ENCODE results near the gene CNTNAP2.

CNTNAP2 gene

GRCh38 chr7:146804620-146805019 is 688.0 kb downstream of the CNTNAP2 start:
- no peak overlapping the region for H3K4me3 ChIP-seq
- no peak overlapping the region for H3K27ac ChIP-seq
- no peak overlapping the region for H3K9ac ChIP-seq
- no peak for TF ChIP-seq Cebpa-rat (IDR thresholded peaks at IDR 0.05)
- H3K27me3 ChIP-seq: no peaks in the 10 kb centered on the region
- H3K9me3 ChIP-seq: peaks cover 5% of the 10 kb centered on the region; the same call in 1 of the 2 replicates
- no peaks in the 10 kb centered on the region for H3K36me3 ChIP-seq
- no peaks in the 10 kb centered on the region for H4K20me1 ChIP-seq
- H3K4me1 ChIP-seq: no peaks in the 10 kb centered on the region
- no peak overlapping the region for H3K4me2 ChIP-seq

DNA sequence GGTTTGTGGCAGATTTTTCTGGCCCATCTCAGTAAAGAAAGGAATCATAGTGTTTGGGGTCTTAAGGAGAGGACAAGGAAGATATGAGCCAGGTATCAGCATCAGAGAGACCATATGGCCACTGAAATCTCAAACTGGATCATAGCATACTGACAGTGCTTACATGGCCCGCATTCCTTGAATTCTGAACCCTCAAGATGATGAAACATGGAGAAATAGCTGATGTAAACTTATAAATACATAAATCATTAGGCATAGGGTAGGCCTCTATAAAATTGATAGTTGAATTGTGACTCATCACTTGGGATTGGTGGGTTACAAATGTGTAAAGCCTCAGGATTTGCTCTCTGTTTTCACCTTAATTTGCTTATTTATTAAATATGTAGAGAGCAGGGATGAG is 688.5 kb downstream of the CNTNAP2 start:
- peaks cover 6% of the 10 kb centered on the region; the same call in 1 of the 2 replicates for H3K9me3 ChIP-seq
- H3K36me3 ChIP-seq: no peaks in the 10 kb centered on the region
- no peak overlapping the region for H3K4me3 ChIP-seq
- H4K20me1 ChIP-seq: no peaks in the 10 kb centered on the region
- H3K9ac ChIP-seq: no peak overlapping the region
- no peaks in the 10 kb centered on the region for H3K4me1 ChIP-seq
- H3K27ac ChIP-seq: no peak overlapping the region
- no peak overlapping the region for H3K4me2 ChIP-seq
- H3K27me3 ChIP-seq: no peaks in the 10 kb centered on the region
- TF ChIP-seq Cebpa-rat (IDR thresholded peaks at IDR 0.05): no peak

DNA sequence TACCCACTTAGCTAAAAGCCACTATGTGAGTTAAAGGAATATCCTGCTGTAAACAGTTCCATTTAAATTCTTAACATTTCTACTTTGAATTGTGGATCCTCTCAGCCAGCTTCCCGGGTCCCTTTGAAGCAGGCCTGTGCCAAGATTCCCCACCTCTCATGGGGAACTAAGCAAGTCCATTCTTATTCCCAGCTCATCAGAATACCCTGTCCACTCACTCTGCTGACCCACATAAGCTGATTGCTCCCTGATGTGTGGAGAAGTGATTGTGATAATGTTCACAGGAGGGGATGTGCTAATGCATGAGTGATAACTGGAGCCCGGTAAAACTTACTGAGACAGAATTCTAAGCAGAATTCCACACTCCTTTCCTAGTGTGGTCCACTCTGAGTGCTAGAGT is 709.7 kb downstream of the CNTNAP2 start:
- H3K9me3 ChIP-seq: no peaks in the 10 kb centered on the region
- TF ChIP-seq Cebpa-rat (IDR thresholded peaks at IDR 0.05): no peak

DNA sequence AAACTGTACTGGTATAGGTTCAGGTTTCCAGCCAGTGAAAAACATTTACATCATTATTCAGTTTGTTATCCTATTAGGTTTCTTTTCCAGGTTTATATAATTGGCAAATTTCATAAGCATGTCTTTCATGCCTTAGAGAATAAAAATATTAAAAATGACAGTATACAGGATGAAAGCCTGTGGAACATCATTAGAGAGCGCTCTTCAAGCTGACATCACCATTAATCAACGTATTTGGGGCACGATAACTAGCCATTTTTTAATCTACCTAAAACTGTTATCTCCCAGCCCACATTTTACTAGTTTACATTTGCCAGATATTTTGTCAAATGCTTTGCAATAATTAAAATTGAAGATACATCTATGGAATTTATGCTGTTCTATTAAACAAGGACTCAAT is 714.1 kb downstream of the CNTNAP2 start:
- TF ChIP-seq Cebpa-rat (IDR thresholded peaks at IDR 0.05): no peak
- Histone ChIP-seq H3K4me3 (no peak overlapping the region), H3K4me2 (no peak overlapping the region), H3K4me1 (no peaks in the 10 kb centered on the region), H3K9me3 (no peaks in the 10 kb centered on the region), H3K27me3 (no peaks in the 10 kb centered on the region), H3K9ac (no peak overlapping the region), H4K20me1 (no peaks in the 10 kb centered on the region), H3K36me3 (no peaks in the 10 kb centered on the region), H3K27ac (no peak overlapping the region)

More for the DNA sequence above, 709.7 kb downstream of the CNTNAP2 start:
- Histone ChIP-seq H4K20me1 (no peaks in the 10 kb centered on the region), H3K4me2 (no peak overlapping the region), H3K4me3 (no peak overlapping the region), H3K4me1 (no peaks in the 10 kb centered on the region), H3K36me3 (no peaks in the 10 kb centered on the region), H3K27ac (no peak overlapping the region), H3K27me3 (no peaks in the 10 kb centered on the region), H3K9ac (no peak overlapping the region)

DNA sequence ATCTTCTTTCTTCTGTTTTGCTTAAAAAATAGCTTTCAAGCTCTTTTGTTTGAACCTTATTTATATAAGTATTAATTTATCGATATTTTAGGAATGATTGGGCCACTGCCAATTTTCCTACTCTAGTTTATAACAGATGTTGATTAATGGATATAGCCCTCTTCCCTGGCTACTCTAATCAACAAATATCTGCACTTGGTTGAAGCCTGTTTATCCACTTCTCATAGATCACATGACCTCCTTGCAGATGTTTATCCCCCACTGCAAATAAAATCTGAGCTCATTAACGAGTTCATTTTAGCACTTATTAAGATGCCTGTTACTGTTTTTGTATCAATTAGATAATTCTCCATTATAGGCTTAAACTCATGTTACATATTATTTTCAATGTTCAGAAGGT is 715.3 kb downstream of the CNTNAP2 start:
- no peak overlapping the region for H3K4me3 ChIP-seq
- H3K36me3 ChIP-seq: no peaks in the 10 kb centered on the region
- TF ChIP-seq Cebpa-rat (IDR thresholded peaks at IDR 0.05): no peak
- H3K4me2 ChIP-seq: no peak overlapping the region
- no peaks in the 10 kb centered on the region for H3K27me3 ChIP-seq
- no peaks in the 10 kb centered on the region for H3K9me3 ChIP-seq
- no peaks in the 10 kb centered on the region for H4K20me1 ChIP-seq
- H3K9ac ChIP-seq: no peak overlapping the region
- no peaks in the 10 kb centered on the region for H3K4me1 ChIP-seq
- no peak overlapping the region for H3K27ac ChIP-seq

DNA sequence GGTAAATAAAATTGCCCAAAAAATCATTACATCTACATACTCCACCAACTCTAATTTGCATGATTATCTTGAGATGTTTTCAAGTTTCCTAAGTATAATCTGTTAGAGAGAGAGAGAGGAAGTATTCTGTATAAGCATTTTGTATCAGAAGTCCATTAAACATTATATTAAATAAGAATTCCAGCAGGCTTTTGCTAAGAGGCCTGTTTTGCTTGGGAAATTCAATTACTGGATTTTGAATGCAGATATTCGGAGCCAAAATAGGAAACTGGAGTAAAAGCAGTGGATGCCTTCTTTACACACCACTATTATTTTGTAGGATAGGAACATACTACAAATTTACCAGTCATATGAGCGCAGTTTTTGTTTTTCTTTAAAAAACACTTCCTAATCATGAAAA is 727.8 kb downstream of the CNTNAP2 start:
- Histone ChIP-seq H3K4me3 (no peak overlapping the region), H4K20me1 (no peaks in the 10 kb centered on the region), H3K9me3 (no peaks in the 10 kb centered on the region), H3K9ac (no peak overlapping the region), H3K27ac (no peak overlapping the region), H3K4me1 (no peaks in the 10 kb centered on the region), H3K4me2 (no peak overlapping the region), H3K36me3 (no peaks in the 10 kb centered on the region), H3K27me3 (no peaks in the 10 kb centered on the region)
- no peak for TF ChIP-seq Cebpa-rat (IDR thresholded peaks at IDR 0.05)

DNA sequence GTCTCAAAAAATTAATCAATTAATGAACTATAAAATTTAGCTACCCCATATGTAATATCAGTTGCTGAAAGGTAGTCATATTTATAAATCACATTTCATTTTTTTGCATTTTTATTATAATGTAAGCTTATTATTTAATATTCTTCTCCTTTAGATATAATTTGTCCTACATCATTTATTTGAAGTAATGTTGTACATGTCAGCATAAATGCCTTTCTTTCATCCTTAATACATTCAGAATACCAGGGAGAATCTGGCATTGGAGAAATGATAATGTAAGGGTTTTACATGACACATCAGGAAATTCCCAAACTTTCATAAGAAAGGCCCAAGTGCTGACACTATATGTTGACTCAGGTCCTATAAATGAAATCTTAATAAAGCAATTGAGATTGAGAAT is 742.1 kb downstream of the CNTNAP2 start:
- H4K20me1 ChIP-seq: no peaks in the 10 kb centered on the region
- no peak overlapping the region for H3K27ac ChIP-seq
- H3K9me3 ChIP-seq: no peaks in the 10 kb centered on the region
- no peak overlapping the region for H3K9ac ChIP-seq
- TF ChIP-seq Cebpa-rat (IDR thresholded peaks at IDR 0.05): no peak
- no peak overlapping the region for H3K4me2 ChIP-seq
- no peaks in the 10 kb centered on the region for H3K27me3 ChIP-seq
- no peak overlapping the region for H3K4me3 ChIP-seq
- no peaks in the 10 kb centered on the region for H3K36me3 ChIP-seq
- 0 out of 2 replicates have a peak, but pooled peaks cover 7% of the 10 kb centered on the region for H3K4me1 ChIP-seq

- 0 out of 2 replicates have a peak, but pooled peaks cover 7% of the 10 kb centered on the region for H3K4me1 ChIP-seq
- H3K4me3 ChIP-seq: no peak overlapping the region
- no peak overlapping the region for H3K27ac ChIP-seq
- H3K27me3 ChIP-seq: no peaks in the 10 kb centered on the region
- TF ChIP-seq Cebpa-rat (IDR thresholded peaks at IDR 0.05): no peak
- no peaks in the 10 kb centered on the region for H3K36me3 ChIP-seq
- no peaks in the 10 kb centered on the region for H4K20me1 ChIP-seq
- no peaks in the 10 kb centered on the region for H3K9me3 ChIP-seq
- H3K4me2 ChIP-seq: no peak overlapping the region
- H3K9ac ChIP-seq: no peak overlapping the region
These were observed 745.1 kb downstream of the CNTNAP2 start for GRCh38 chr7:146861701-146862100.

GRCh38 chr7:146862415-146862814 is 745.8 kb downstream of the CNTNAP2 start:
- 0 out of 2 replicates have a peak, but pooled peaks cover 7% of the 10 kb centered on the region for H3K4me1 ChIP-seq
- no peak overlapping the region for H3K9ac ChIP-seq
- H3K4me3 ChIP-seq: no peak overlapping the region
- H3K9me3 ChIP-seq: no peaks in the 10 kb centered on the region
- H3K27ac ChIP-seq: no peak overlapping the region
- H3K36me3 ChIP-seq: no peaks in the 10 kb centered on the region
- TF ChIP-seq Cebpa-rat (IDR thresholded peaks at IDR 0.05): no peak
- H3K4me2 ChIP-seq: no peak overlapping the region
- H4K20me1 ChIP-seq: no peaks in the 10 kb centered on the region
- no peaks in the 10 kb centered on the region for H3K27me3 ChIP-seq

GRCh38 chr7:146864644-146865043 is 748.0 kb downstream of the CNTNAP2 start:
- Histone ChIP-seq H3K9ac (no peak overlapping the region), H3K4me2 (no peak overlapping the region), H3K9me3 (no peaks in the 10 kb centered on the region), H3K4me1 (0 out of 2 replicates have a peak, but pooled peaks cover 4% of the 10 kb centered on the region), H4K20me1 (no peaks in the 10 kb centered on the region), H3K36me3 (no peaks in the 10 kb centered on the region), H3K27ac (no peak overlapping the region), H3K27me3 (no peaks in the 10 kb centered on the region), H3K4me3 (no peak overlapping the region)
- TF ChIP-seq Cebpa-rat (IDR thresholded peaks at IDR 0.05): no peak

GRCh38 chr7:146865696-146866095 is 749.1 kb downstream of the CNTNAP2 start:
- no peaks in the 10 kb centered on the region for H4K20me1 ChIP-seq
- no peak overlapping the region for H3K27ac ChIP-seq
- no peaks in the 10 kb centered on the region for H3K9me3 ChIP-seq
- no peak for TF ChIP-seq Cebpa-rat (IDR thresholded peaks at IDR 0.05)
- no peak overlapping the region for H3K4me2 ChIP-seq
- H3K4me3 ChIP-seq: no peak overlapping the region
- H3K36me3 ChIP-seq: no peaks in the 10 kb centered on the region
- H3K9ac ChIP-seq: no peak overlapping the region
- no peaks in the 10 kb centered on the region for H3K4me1 ChIP-seq
- H3K27me3 ChIP-seq: no peaks in the 10 kb centered on the region
